ENCODE results near the gene GLYATL2. TPM values are rescaled to one million over a fixed set of nuclear protein-coding genes. Genes with fewer than 3 reads are reported as not detected.

Gene GLYATL2
- total and polyA plus RNA-seq, 10 donors: 0.09 TPM; not detected in 9

DNA sequence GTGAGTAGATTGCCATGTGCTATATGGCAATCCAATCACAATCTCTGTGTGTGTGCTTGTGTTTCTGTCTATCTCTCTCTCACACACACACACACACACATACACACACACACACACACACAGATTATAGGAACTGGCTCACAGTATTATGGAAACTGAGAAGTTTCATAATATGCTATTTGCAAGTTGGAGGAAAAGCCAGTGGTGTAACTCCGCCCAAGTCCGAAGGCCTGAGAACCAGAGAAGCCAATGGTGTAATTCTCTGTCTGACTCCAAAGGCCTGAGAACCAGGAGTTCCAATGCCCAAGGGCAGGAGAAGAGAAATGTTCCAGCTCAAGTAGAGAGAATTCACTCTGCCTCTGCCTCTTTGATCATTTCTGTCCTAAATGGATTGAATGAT lies 37.2 kb downstream of the GLYATL2 start:
- H3K4me3 ChIP-seq: no peak overlapping the region

GRCh38 chr11:58805065-58805464 lies 39.4 kb downstream of the GLYATL2 start:
- intact Hi-C loops (cut with DNase I; ENCODE audit: low total_unique reads): no loop called here
- Histone ChIP-seq H3K4me1 (no peaks in the 10 kb centered on the region), H3K27me3 (replicated peaks in 1 of 7) (no peaks in the 10 kb centered on the region), H3K9me3 (peaks cover 0 to 7% (median 0%) of the 10 kb centered on the region in 8 donors), H3K4me3 (no peak overlapping the region), H3K36me3 (no peaks in the 10 kb centered on the region), H3K27ac (no peak overlapping the region)
- TF ChIP-seq, protein P1, sequence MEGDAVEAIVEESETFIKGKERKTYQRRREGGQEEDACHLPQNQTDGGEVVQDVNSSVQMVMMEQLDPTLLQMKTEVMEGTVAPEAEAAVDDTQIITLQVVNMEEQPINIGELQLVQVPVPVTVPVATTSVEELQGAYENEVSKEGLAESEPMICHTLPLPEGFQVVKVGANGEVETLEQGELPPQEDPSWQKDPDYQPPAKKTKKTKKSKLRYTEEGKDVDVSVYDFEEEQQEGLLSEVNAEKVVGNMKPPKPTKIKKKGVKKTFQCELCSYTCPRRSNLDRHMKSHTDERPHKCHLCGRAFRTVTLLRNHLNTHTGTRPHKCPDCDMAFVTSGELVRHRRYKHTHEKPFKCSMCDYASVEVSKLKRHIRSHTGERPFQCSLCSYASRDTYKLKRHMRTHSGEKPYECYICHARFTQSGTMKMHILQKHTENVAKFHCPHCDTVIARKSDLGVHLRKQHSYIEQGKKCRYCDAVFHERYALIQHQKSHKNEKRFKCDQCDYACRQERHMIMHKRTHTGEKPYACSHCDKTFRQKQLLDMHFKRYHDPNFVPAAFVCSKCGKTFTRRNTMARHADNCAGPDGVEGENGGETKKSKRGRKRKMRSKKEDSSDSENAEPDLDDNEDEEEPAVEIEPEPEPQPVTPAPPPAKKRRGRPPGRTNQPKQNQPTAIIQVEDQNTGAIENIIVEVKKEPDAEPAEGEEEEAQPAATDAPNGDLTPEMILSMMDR (IDR thresholded peaks at IDR 0.05 in 8 of 11, conservative IDR thresholded peaks at IDR 0.05 in 3 of 11): no peak
- TF ChIP-seq POLR2A (IDR thresholded peaks at IDR 0.05): no peak
- no peak for TF ChIP-seq POLR2AphosphoS5 (IDR thresholded peaks at IDR 0.05)
- DNase-seq: no peak
- 82 to 93% (median 92%) methylated on average over 1 of the region's 1 CpG for WGBS, 5 donors

More for the DNA sequence above, 37.2 kb downstream of the GLYATL2 start:
- Histone ChIP-seq H3K9me3 (peaks cover 0 to 3% (median 0%) of the 10 kb centered on the region in 8 donors), H3K36me3 (no peaks in the 10 kb centered on the region), H3K27me3 (replicated peaks in 1 of 7) (no peaks in the 10 kb centered on the region), H3K27ac (no peak overlapping the region), H3K4me1 (no peaks in the 10 kb centered on the region)
- intact Hi-C loops (cut with DNase I; ENCODE audit: low total_unique reads): no loop called here
- DNase-seq: no peak
- no peak for TF ChIP-seq POLR2AphosphoS5 (IDR thresholded peaks at IDR 0.05)
- TF ChIP-seq, protein P1 (IDR thresholded peaks at IDR 0.05 in 8 of 11, conservative IDR thresholded peaks at IDR 0.05 in 3 of 11): no peak
- no peak for TF ChIP-seq POLR2A (IDR thresholded peaks at IDR 0.05)
- WGBS, 5 donors: 62 to 90% (median 77%) methylated on average over 2 of the region's 2 CpGs

DNA sequence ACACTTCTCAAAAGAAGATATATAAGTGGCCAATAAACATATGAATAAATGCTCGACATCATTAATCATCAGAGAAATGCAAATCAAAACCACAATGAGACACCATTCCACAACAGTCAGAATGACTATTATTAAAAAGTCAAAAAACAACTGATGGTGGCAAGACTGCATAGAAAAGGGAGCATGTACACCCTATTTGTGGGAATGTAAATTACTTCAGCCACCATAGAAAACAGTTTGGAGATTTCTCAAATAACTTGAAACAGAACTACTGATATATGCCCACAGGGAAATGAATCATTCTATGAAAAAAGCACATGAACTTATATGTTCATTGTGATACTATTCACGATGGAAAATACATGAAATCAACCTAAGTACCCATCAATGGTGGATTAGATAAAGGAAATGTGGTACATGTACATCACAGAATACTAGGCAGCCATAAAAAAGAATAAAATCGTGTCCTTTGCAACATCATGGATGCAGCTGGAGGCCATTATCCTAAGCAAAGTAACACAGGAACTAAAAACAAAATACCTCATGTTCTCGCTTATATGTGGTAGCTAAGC lies 42.4 kb downstream of the GLYATL2 start:
- Histone ChIP-seq H3K27ac (no peak overlapping the region), H3K27me3 (replicated peaks in 1 of 7) (no peaks in the 10 kb centered on the region), H3K4me3 (no peak overlapping the region), H3K36me3 (no peaks in the 10 kb centered on the region), H3K4me1 (no peaks in the 10 kb centered on the region), H3K9me3 (peaks cover 0 to 7% (median 0%) of the 10 kb centered on the region in 8 donors)
- DNase-seq: no peak
- 55 to 81% (median 72%) methylated on average over 4 of the region's 4 CpGs for WGBS, 5 donors
- TF ChIP-seq, protein P1 (IDR thresholded peaks at IDR 0.05 in 8 of 11, conservative IDR thresholded peaks at IDR 0.05 in 3 of 11): no peak
- no peak for TF ChIP-seq POLR2A (IDR thresholded peaks at IDR 0.05)
- TF ChIP-seq POLR2AphosphoS5 (IDR thresholded peaks at IDR 0.05): no peak
- intact Hi-C loops (cut with DNase I; ENCODE audit: low total_unique reads): no loop called here

- WGBS, 5 donors: 63 to 74% (median 66%) methylated on average over 2 of the region's 2 CpGs
Measured at GRCh38 chr11:58801302-58801701, 43.2 kb downstream of the GLYATL2 start.

More at GRCh38 chr11:58801302-58801701, 43.2 kb downstream of the GLYATL2 start:
- no peaks in the 10 kb centered on the region for H3K36me3 ChIP-seq
- TF ChIP-seq, protein P1 (IDR thresholded peaks at IDR 0.05 in 8 of 11, conservative IDR thresholded peaks at IDR 0.05 in 3 of 11): no peak
- no peak for TF ChIP-seq POLR2A (IDR thresholded peaks at IDR 0.05)
- TF ChIP-seq POLR2AphosphoS5 (IDR thresholded peaks at IDR 0.05): no peak
- no peaks in the 10 kb centered on the region for H3K27me3 ChIP-seq (replicated peaks in 1 of 7)
- H3K27ac ChIP-seq: no peak overlapping the region
- intact Hi-C loops (cut with DNase I; ENCODE audit: low total_unique reads): no loop called here
- peaks cover 0 to 7% (median 0%) of the 10 kb centered on the region in 8 donors for H3K9me3 ChIP-seq
- no peaks in the 10 kb centered on the region for H3K4me1 ChIP-seq
- no peak overlapping the region for H3K4me3 ChIP-seq
- no peak for DNase-seq

All from spleen (tissue), 11 donors.